Measurements from ENCODE around the gene MRAP.
"Not testable (repeated sequence)": the region's sequence is repeated elsewhere in the genome, so short reads cannot be mapped to it uniquely, and the experiment has no call there.

MRAP gene

DNA sequence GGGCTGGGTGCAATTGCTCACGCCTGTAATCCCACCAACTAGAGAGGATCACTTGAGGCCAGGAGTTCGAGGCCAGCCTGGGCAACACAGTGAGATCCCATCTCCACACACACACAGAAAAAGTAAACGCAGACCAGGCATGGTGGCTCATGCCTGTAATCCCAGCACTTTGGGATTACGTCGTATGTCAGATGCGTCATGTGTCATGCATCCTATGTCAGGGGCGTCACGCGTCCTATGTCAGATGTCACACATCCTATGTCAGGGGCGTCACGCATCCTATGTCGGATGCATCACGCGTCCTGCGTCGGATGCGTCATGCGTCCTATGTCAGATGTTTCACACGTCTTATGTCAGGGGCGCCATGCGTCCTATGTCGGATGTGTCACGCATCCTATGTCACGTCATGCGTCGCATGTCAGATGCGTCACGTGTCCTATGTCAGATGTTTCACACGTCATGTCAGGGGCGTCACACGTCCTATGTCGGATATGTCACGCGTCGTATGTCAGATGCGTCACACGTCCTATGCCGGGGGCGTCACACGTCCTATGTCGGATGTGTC, 1.5 kb downstream of the MRAP start:
- DNase-seq (ENCODE audit: low read depth in 2 of 2): no peak

DNA sequence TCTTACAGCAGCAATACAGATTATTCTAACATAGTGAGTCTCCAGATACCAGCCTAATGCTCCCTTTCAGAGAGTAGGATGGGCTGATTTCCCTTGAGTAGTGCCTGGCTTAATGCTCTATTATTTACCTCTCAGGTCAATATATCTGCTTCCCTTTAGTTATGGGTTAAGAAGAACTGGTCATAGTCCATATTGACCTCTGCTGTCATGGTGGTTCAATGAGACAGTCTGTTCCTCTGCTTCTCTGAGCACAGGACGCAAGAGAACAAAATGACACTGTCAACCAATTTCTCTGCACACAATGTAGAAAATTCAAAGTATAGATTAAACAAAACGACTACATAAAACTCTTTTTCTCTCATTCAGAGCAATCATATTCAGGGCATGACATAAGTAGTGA, 2.9 kb downstream of the MRAP start:
- no peak for DNase-seq (ENCODE audit: low read depth in 2 of 2)

DNA sequence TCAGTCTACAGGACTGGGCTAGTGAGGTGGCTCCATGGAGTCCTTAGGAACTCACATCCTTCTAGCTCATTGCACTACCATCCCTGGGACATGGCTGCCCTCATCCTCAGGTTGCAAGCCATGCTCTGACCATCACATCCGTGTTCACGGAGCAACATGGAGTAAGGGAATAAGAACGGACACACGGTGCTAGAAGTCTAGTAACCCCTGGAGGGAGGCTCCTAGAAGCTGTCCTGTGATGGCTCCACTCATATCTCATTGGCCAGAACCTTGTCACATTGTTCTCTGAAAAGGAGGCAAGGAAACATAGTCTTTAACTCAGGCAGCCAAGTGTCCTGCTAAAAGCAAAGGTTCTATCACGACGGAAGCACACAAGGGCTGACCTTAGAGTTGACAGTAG, 3.9 kb downstream of the MRAP start:
- no peak for DNase-seq (ENCODE audit: low read depth in 2 of 2)

DNA sequence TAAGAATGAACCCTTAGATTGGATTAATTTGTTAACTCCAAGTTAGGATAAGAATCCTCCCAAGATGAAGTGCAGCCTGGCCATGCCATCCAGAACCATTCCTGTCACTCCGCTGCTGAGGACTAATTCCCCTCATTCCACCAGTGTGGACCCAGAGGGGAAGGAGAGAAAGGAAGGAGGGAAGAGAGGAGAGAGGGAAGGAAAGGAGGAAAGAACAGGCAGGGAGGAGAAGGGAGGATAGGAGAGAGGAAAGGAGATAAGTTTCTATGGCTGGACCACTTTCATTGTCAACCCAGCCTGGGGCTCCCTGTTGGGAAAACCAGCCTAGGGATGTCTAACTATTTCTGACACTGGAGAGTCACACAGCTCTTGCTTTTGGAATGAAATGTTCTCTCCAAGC, 4.7 kb downstream of the MRAP start:
- DNase-seq (ENCODE audit: low read depth in 2 of 2): no peak

DNA sequence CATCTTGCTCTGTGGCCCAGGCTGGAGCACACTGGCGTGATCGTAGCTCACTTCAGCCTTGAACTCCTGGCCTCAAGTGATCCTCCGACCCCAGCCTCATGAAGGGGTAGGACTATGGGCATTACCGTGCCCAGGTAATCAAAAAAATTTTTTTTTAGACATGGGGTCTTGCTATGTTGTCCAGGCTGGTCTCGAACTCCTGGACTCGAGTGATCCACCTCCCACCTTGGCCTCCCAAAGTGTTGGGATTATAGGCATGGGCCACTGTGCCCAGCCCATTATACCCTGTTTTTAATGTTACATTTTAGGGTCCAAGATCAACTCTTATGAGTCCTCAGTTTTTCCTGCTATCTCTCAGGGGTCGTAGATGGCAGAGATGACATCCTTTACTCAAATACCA, 6.3 kb downstream of the MRAP start:
- DNase-seq (ENCODE audit: low read depth in 2 of 2): no peak

DNA sequence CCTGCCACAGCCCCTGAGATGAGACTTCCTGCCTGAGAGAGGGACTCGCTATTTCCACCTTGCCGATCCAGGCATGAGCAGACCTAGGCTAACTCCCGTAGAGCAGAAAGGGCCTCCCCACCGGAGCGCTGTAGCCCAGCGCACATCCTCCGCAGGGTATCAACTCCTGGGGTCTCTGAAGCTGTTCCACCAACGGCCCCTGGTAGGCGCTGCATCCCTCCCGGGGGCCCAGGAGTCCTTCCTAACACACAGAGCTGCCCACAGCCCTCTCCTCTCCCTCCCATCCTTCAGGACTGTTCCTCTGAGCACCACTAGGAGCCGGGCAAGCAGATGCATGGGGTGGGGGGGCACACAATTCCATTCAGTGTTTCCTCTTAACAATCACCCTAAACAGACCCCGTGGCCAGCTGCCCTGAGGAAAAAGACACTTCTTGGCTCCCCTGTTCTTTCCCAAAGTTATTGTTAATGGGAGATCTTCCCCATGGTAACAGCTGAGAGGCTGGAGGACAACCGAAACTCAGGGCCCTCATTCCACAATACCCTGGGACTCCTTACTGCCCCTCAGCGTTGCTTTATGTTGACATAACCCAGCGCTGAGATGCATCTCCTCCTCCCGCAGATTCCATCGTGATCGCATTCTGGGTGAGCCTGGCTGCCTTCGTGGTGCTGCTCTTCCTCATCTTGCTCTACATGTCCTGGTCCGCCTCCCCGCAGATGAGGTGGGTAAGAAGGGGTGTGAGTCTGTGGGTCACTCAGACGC, 7.5 kb downstream of the MRAP start:
- no peak for DNase-seq (ENCODE audit: low read depth in 2 of 2)

DNA sequence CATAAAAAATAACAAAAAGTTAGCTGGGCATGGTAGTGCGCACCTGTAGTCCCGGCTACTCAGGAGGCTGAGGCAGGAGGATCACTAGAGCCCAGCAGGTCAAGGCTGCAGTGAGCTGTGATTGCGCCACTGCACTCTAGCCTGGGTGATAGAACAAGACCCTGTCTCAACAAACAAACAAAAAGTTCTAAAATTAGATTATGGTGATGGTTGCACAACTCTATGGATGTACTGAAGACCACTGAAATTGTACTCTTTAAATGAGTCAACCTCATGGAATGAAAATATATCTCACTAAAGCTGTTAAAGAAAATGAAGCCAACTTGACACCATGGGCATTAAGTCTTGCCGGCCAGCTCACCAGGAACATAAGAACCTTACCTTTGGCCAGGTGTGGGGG, 9.1 kb downstream of the MRAP start:
- DNase-seq (ENCODE audit: low read depth in 2 of 2): no peak

DNA sequence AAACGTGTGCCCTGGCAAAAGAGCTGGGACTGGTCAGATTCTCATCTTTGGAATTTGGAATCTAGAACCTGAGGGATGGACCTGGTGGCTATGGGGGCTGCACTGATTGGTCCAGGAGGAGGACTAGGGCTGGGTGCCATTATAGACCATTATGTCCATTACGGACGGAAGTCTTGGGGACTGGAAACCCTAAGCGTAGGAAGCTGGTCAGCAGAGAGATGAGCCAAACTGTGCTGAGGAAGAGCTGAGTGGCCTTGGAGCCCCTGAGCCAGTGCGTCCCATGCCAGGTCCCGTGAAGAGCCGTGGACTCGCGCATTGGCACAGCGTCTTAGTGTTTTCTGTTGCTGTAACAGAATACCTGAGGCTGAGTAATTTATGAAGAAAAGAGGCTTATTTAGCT, 10.0 kb downstream of the MRAP start:
- no peak for DNase-seq (ENCODE audit: low read depth in 2 of 2)

DNA sequence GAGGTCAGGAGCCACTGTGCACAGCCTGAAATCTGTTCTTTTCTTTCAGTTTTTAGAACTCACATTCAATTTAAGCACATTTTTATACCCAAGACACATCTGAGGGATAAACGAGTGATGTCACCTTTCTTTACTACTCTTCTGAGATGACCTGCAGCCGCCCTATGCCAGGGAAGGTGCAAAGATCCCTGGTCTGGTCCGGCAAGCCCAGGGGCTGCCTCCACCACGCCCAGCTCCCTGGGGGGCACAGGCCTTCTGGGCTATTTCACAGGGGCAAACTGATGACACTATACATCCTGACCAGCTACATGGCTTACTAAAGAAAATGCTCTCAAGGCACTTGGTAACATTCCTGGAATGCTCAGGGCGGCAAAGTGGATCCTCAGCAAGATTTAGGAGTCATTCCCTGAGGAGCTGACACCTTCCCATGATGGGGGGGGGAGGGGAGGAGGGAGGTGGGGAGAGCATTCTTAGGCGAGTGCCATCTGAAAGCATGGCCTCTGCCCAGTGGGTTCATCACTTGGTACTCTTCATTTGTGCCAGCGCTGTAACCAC, 11.3 kb downstream of the MRAP start:
- no peak for DNase-seq (ENCODE audit: low read depth in 2 of 2)

DNA sequence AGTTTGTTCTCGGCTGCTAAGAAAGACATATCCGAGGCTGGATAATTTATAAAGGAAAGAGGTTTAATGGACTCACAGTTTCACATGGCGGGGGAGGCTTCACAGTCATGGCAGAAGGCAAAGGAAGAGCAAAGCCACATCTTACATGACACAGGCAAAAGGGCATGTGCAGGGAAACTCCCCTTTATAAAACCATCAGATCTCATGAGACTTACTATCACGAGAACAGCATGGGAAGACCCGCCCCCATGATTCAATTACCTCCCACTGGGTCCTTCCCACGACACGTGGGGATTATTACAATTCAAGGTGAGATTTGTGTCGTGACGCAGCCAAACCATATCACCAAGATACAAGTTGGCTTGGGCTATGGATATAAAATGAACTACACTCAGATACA, 12.3 kb downstream of the MRAP start:
- DNase-seq (ENCODE audit: low read depth in 2 of 2): not testable (repeated sequence)

DNA sequence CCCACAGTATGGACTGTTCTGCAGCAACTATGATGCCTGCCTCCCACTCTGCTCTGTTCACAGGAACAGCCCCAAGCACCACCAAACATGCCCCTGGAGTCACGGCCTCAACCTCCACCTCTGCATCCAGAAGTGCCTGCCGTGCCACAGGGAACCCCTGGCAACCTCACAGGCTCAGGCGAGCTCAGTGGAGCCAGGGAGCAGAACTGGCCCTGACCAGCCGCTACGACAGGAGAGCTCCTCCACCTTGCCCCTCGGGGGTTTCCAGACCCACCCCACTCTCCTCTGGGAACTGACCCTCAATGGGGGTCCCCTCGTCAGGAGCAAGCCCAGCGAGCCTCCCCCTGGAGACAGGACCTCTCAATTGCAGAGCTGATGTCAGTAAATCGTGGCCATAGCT, 13.0 kb downstream of the MRAP start:
- no peak for DNase-seq (ENCODE audit: low read depth in 2 of 2)

DNA sequence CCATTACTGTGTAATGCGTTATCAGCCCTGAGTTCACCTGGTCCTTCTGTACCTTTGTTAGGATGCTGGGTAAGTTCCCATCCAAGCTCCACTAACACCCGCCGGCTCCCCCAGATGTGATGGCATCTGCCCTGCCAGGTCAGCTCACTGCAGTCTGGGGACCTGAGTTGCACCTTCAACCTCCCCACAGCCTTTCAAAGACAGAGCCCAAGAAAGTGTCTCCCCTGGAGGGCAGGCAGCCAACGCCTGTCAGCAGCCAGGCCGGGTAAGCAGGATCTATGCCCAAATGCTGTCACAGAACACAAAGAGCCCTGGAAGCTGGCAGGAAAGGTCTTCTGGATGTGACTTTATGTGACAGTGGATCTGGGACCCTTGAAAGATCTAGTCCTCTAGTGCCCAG, 13.7 kb downstream of the MRAP start:
- no peak for DNase-seq (ENCODE audit: low read depth in 2 of 2)

DNA sequence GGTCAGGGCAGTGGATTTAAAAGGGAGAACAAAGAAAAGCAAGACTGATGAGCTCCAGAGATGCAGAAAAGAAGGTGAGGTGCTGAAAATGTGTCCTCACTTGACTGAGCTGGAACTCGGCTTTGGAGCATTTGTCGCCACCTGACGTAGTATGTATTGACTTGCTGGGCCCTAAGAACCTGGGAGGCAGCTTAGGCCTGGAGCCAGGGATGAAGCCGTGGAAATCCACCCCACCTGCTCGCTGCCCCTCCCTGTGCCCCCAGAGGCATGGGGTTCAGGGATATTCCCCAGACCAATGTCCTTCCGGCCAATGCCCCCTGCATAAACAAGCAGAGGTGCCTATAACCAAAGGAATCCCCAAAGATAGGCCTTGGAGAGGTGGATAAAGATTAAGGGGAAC, 14.3 kb downstream of the MRAP start:
- DNase-seq (ENCODE audit: low read depth in 2 of 2): no peak

DNA sequence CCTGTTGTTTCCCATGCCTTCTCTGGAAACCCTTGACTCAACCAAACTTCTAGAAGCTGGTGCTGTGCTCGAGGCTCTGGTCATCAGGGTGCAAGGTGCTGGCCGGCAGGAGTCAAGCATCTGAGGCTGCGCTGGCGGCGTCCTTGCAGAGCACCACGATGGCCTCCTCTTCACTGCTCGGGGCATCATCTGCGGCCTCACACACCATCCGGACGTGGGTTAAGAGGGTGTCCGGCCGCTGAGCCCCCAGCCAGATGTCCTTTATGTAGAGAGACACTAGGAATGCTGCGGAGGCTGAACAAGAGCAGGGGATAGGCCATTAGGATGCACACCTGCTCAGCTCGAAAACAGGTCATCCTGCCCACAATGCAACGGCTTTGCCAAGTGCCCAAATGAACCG, 16.2 kb downstream of the MRAP start:
- no peak for DNase-seq (ENCODE audit: low read depth in 2 of 2)

DNA sequence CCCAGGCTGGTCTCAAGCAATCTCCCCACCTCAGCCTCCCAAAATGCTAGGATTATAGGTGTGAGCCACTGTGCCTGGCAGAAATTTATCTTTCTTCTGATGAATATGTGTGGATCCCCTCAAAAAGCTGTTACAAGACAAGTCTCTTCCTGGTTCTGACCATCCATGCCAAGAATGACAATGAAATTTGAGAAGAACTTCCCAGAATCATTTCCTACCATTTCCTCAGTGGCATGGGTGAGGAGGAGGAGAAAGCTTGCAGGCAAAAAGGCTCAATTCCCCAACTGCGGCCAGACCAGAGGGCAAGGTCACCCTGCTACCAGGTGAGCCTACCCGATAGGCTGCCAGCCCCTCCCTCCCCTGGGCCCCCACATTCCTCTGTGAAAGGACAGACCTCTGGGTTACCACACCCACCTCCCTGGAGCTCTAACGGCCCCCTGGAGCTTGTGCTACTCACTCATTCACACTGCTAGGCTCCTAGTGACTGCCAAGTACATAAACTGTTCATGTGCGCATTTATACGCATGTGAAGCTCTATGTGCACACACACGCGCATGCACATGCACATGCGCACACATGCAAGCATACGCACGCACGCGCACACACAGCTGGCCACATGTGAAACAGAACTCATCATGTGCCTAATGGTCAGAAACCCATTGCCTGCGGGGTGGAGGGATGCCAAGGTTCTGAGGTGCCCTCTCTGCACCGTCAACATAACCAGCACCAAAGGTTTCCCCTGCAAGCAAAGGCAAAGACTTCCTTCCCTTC, 17.0 kb downstream of the MRAP start:
- no peak for DNase-seq (ENCODE audit: low read depth in 2 of 2)

DNA sequence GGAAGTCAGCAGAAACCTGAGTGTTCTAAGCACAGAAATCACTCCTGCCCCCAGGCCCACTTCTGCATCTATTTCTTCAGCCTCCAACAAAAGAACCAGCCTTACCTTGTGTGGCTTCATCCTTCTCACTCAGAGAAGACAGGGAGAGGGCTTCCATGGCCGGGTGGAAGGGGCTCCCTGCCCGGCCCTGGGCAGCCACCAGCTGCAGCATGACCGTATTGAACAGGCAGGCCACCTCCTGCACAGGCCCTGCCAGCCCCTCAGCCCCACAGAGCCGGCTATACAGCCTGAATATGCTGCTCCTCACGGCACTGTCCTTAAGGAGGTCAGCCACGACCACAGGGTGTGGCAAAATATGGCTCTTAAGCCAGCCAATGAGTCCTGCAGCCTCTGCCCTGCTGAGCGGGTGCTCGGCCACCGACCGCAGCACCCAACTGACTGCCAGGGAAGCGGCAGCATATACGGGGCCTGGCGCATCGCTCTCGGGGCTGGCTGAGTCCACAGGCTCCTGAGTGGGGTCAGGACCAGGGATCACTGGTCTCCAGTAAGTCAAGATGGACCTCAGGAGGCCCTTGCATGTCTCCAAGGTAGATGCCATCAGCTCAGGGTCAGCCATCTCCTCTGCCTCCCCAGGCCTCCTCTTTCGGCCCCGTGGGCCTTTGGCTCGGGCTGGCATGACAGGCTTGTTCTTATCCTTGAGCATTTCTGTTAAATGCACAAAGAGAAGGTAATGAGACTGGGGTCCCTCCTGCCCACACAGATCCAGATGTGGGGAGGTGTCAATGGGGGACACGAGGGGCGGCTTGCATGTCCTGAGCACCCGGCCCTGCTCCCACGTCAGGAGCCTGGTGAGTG, 17.9 kb downstream of the MRAP start:
- DNase-seq (ENCODE audit: low read depth in 2 of 2): no peak

DNA sequence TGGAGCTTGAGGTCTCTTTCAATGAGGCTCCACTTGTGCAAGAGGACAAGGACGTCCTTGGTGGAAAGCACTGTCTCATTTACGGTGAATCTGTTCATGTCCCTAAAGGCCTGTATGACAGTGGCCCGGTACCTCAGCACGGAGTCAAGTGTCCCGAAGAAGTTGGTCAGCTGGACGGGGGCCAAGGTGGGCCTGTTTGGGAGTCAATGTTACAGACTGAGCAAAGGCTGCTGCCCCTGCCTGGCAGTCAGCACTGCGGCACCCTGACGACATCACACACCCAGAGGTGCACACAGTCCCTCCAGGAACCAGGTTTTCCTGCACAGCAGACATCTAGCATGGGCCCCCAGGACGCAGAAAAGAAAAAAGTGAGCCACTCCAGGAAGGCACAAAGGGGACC, 19.1 kb downstream of the MRAP start:
- DNase-seq (ENCODE audit: low read depth in 2 of 2): no peak

DNA sequence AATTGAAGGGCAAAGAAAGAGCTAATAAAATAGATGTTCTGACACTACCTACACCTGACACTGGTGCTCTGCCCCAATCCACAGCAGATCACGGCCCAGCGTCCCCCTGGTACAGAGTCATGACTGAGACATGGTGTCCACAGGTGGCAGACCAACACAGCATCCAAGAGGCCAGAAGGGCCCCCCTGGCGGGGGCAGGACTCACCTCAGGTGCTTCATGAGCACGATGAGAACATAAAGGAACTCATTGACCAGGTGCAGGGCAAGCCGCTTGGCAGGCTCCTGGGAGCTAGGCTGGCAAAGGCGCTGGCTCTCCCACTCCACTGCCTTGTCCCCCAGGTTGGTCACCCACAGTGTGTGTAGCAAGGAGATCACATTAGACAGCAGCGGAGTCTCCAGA, 20.4 kb downstream of the MRAP start:
- DNase-seq (ENCODE audit: low read depth in 2 of 2): no peak

DNA sequence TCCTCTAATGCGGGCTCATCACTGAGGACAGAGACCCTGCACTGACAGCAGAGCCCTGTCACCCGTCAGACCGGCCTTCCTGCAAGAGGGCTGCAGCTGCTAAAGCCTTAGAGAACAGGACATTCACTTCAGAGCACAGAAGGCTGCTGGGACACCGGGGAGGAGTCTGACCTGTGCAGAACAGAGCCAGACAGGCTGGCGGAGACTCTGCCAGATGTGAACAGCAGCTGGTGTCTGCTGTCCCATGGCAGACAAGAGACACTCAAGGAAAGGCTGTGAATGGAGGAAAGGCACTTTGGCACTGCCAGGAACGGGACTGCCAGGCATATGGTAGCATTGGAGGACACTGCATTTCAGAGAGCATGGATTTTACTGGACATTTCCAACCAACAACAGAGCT, 21.4 kb downstream of the MRAP start:
- no peak for DNase-seq (ENCODE audit: low read depth in 2 of 2)

DNA sequence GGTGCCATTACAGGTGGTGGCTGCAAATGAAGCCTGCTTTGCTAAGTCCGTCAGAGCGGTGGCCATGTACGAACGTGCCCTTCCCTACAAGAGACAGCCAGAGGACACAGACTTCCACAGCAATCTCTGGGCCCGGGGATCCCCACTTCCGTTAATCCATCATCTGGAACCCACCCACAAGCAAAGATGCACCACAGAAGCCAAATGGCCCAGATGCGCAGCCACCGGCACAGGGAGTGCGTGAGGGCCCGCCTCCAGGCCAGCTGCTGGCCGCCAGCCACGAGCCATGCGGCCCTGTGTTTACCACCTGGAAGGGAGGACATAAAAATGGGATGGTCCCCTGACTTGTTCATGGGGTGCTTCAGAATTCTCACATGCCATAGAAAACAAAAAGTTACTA, 22.1 kb downstream of the MRAP start:
- no peak for DNase-seq (ENCODE audit: low read depth in 2 of 2)

DNA sequence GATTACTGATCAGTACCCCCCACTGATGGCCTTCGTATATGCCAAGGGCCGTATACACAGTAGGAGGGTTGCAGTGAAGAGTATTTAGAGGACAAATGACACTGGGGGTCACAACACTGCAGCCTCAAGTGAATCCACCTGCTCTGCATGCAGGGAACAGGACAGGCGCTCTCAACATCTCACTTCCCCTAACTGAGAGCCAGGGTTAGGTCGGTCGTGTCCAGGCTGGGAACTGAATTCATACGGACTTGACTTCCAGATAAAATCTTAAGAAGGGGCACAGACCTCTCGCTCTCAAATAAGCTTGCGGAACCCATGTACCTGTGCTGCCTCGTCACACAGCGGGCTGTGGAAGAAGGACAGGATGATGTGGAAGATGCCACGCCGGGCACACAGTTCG, 22.8 kb downstream of the MRAP start:
- no peak for DNase-seq (ENCODE audit: low read depth in 2 of 2)

DNA sequence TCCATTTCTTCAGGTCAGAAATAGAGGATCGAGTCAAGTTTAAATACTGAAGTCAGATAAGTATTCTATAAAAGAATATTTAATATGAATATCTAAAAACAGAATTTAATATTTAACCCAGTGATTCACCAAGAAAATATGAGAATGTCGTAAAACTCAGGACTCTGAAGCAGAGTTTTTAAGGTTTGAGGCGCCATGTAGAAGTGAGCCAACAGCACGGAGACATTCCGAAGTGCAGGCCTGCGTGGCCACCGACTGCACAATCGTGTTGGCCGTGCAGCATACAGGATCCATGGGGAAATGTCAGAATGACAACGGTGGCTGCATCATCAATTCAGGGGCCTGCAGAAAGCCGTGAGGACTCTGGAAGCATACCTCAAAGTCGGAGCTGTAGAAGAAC, 23.4 kb downstream of the MRAP start:
- DNase-seq (ENCODE audit: low read depth in 2 of 2): no peak

All from stimulated activated CD8-positive, alpha-beta memory T cell treated with anti-CD3 and anti-CD28 coated beads, Interleukin-2, amount 100 ng/mL, for 48 hours (primary cell).